ENCODE data around the gene BLM. TPM values are rescaled to one million over a fixed set of nuclear protein-coding genes. Genes with fewer than 3 reads are reported as not detected.

The BLM gene
- total RNA-seq, 1 experiment from 2014 or later: 24.6 TPM

- H3K27me3 ChIP-seq (ENCODE audit: insufficient read depth, low read length): no peaks in the 10 kb centered on the region
- H3K79me2 ChIP-seq (ENCODE audit: insufficient read depth, low read length): no peaks in the 10 kb centered on the region
- peaks cover 0 to 6% of the 10 kb centered on the region in 2 experiments; a peak in 1 of 4 replicates for H3K4me1 ChIP-seq (ENCODE audit: control insufficient read depth in 1 of 2, insufficient read depth in 2 of 2, low read length in 2 of 2)
- H3K27ac ChIP-seq (ENCODE audit: low read depth, low read length): no peak overlapping the region
- intact Hi-C loops (cut with micrococcal nuclease): no loop called here
- no peaks in the 10 kb centered on the region for H3K9me3 ChIP-seq (ENCODE audit: control insufficient read depth in 1 of 2, insufficient read depth in 1 of 2, low read depth in 1 of 2, low read length in 2 of 2)
- TF ChIP-seq EZH2phosphoT487 (IDR thresholded peaks at IDR 0.05; ENCODE audit: borderline replicate concordance) (no peak), POLR2A (IDR thresholded peaks at IDR 0.05; ENCODE audit: borderline replicate concordance, extremely low read depth, insufficient read depth, insufficient read length) (no peak), MAX (IDR thresholded peaks at IDR 0.05) (no peak), CEBPB (IDR thresholded peaks at IDR 0.05; ENCODE audit: low read depth) (no peak), CBX3 (IDR thresholded peaks at IDR 0.05; ENCODE audit: low read depth) (no peak), CTCF (IDR thresholded peaks at IDR 0.05 in 2 of 3, conservative IDR thresholded peaks at IDR 0.05 in 1 of 3; ENCODE audit: borderline replicate concordance in 1 of 3, insufficient read depth in 1 of 3, low read depth in 2 of 3, low read length in 2 of 3) (no peak), JUND (IDR thresholded peaks at IDR 0.05) (no peak)
- H4K20me1 ChIP-seq (ENCODE audit: insufficient read depth): no peaks in the 10 kb centered on the region
- no peak for DNase-seq (ENCODE audit: low read depth, low spot score)
- H3K9ac ChIP-seq (ENCODE audit: low read length): no peak overlapping the region
- ChIA-PET CTCF (no interaction called here), RAD21 (ENCODE audit: low non-redundant PET in 1 of 2, low total read pairs in 2 of 2, uncharacterized antibody in 2 of 2, unreplicated experiment in 2 of 2) (no interaction called here), POLR2A (no interaction called here)
- no peak for ATAC-seq
- no peaks in the 10 kb centered on the region for H3K9me2 ChIP-seq (ENCODE audit: insufficient read depth)
- no peak overlapping the region for H3K4me2 ChIP-seq (ENCODE audit: low read length)
- H3K4me3 ChIP-seq (replicated peaks in 1 of 2; ENCODE audit: low read depth in 1 of 2, low read length in 2 of 2): no peak overlapping the region
- H2AFZ ChIP-seq (ENCODE audit: low read depth, low read length, poor library complexity, severe bottlenecking): no peak overlapping the region
- no TSS peak for BruUV-seq (replicated peaks)
- H3K36me3 ChIP-seq (ENCODE audit: control insufficient read depth in 1 of 2, insufficient read depth in 2 of 2, low read length in 2 of 2): no peaks in the 10 kb centered on the region
Observed at GRCh38 chr15:90851114-90851513, 134.0 kb downstream of the BLM start.

- no peaks in the 10 kb centered on the region for H3K27me3 ChIP-seq (ENCODE audit: insufficient read depth, low read length)
- ChIA-PET POLR2A (no interaction called here), CTCF (no interaction called here), RAD21 (ENCODE audit: low non-redundant PET in 1 of 2, low total read pairs in 2 of 2, uncharacterized antibody in 2 of 2, unreplicated experiment in 2 of 2) (no interaction called here)
- ATAC-seq (no peak), DNase-seq (ENCODE audit: low read depth, low spot score) (no peak)
- H3K4me1 ChIP-seq (ENCODE audit: control insufficient read depth in 1 of 2, insufficient read depth in 2 of 2, low read length in 2 of 2): peaks cover 0 to 12% of the 10 kb centered on the region in 2 experiments; a peak in 2 of 4 replicates
- no peaks in the 10 kb centered on the region for H3K36me3 ChIP-seq (ENCODE audit: control insufficient read depth in 1 of 2, insufficient read depth in 2 of 2, low read length in 2 of 2)
- no peaks in the 10 kb centered on the region for H3K9me2 ChIP-seq (ENCODE audit: insufficient read depth)
- H3K9me3 ChIP-seq (ENCODE audit: control insufficient read depth in 1 of 2, insufficient read depth in 1 of 2, low read depth in 1 of 2, low read length in 2 of 2): no peaks in the 10 kb centered on the region
- no peak overlapping the region for H2AFZ ChIP-seq (ENCODE audit: low read depth, low read length, poor library complexity, severe bottlenecking)
- intact Hi-C loops (cut with micrococcal nuclease): no loop called here
- no TSS peak for BruUV-seq (replicated peaks)
- no peak overlapping the region for H3K4me3 ChIP-seq (replicated peaks in 1 of 2; ENCODE audit: low read depth in 1 of 2, low read length in 2 of 2)
- H4K20me1 ChIP-seq (ENCODE audit: insufficient read depth): no peaks in the 10 kb centered on the region
- H3K4me2 ChIP-seq (ENCODE audit: low read length): no peak overlapping the region
- H3K27ac ChIP-seq (ENCODE audit: low read depth, low read length): no peak overlapping the region
- H3K79me2 ChIP-seq (ENCODE audit: insufficient read depth, low read length): no peaks in the 10 kb centered on the region
- no peak overlapping the region for H3K9ac ChIP-seq (ENCODE audit: low read length)
- TF ChIP-seq POLR2AphosphoS5 (IDR thresholded peaks at IDR 0.05; ENCODE audit: low read depth, low read length) (no peak), SP1 (IDR thresholded peaks at IDR 0.05; ENCODE audit: low read depth) (no peak), RAD21 (IDR thresholded peaks at IDR 0.05; ENCODE audit: low read depth) (no peak), ATF3 (IDR thresholded peaks at IDR 0.05) (no peak), MAX (IDR thresholded peaks at IDR 0.05) (no peak), CTCF (IDR thresholded peaks at IDR 0.05 in 2 of 3, conservative IDR thresholded peaks at IDR 0.05 in 1 of 3; ENCODE audit: borderline replicate concordance in 1 of 3, insufficient read depth in 1 of 3, low read depth in 2 of 3, low read length in 2 of 3) (no peak), REST (IDR thresholded peaks at IDR 0.05; ENCODE audit: low read depth) (no peak)
Observed at GRCh38 chr15:90851940-90852339, 134.8 kb downstream of the BLM start.

Measured in HCT116 (cell line).